Anterior cingulate cortex (tissue), 58 donors: ENCODE results near the gene ZNF337.
"Not testable (repeated sequence)": the region's sequence is repeated elsewhere in the genome, so short reads cannot be mapped to it uniquely, and the experiment has no call there.

Experiments
- DNase-seq, 58 donors: peaks; one replicate each; lab custom pipeline; 2025; lab: John Stamatoyannopoulos, UW

Gene ZNF337

GRCh38 chr20:25632940-25633790 lies 63.5 kb downstream of the ZNF337 start:
- no peak for DNase-seq

GRCh38 chr20:25630615-25631014 lies 66.0 kb downstream of the ZNF337 start:
- DNase-seq = not testable (repeated sequence)

GRCh38 chr20:25629816-25630499 lies 66.7 kb downstream of the ZNF337 start:
- no peak for DNase-seq

GRCh38 chr20:25626779-25627178 lies 69.9 kb downstream of the ZNF337 start:
- DNase-seq = no peak

- DNase-seq = peak in 1 of 58 donors; percentile 35
These were observed 72.1 kb downstream of the ZNF337 start for GRCh38 chr20:25624500-25624939.
